ENCODE data around the gene PSMG2. TPM values are rescaled to one million over a fixed set of nuclear protein-coding genes. Genes with fewer than 3 reads are reported as not detected.

The PSMG2 gene
- total and polyA plus RNA-seq, 12 donors: 36.2 to 64.7 (median 47.6) TPM

GRCh38 chr18:12737243-12737902, 34.5 kb downstream of the PSMG2 start:
- Histone ChIP-seq H3K4me1 (no peaks in the 10 kb centered on the region), H3K4me3 (no peak overlapping the region), H3K27me3 (no peaks in the 10 kb centered on the region), H3K36me3 (no peaks in the 10 kb centered on the region), H3K27ac (no peak overlapping the region), H3K9me3 (no peaks in the 10 kb centered on the region)
- ATAC-seq (no peak), DNase-seq (no peak)
- WGBS, 2 donors: 87 to 90% methylated on average over 19 of the region's 19 CpGs
- TF ChIP-seq CTCF (IDR thresholded peaks at IDR 0.05): no peak
- intact Hi-C loops (cut with DNase I): no loop called here

DNA sequence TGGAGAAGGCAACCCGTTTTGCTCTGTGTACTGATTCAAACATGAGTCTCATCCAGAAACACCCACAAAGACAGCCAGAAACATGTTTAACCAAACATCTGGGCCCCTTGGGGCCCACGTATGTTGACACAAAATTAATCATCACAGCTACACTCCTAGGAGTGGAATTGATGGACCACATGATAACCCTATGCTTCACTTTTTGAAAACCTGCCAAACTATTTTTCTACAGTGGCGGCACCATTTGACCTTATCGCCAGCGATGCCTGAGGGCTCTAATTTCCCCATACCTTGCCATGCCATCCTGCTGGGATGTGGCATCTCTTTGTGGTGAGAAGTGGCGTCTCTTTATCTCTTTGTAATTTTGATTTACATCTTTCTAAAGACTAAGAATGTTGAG, 38.5 kb downstream of the PSMG2 start:
- no peak for ATAC-seq
- intact Hi-C loops (cut with DNase I): loop anchor here in 6 of 10 donors (5.0 to 10.0 kb wide), 2 partner anchors 153 to 191 kb away; no protein-coding TSS in a partner anchor
- H3K27ac ChIP-seq: no peak overlapping the region

DNA sequence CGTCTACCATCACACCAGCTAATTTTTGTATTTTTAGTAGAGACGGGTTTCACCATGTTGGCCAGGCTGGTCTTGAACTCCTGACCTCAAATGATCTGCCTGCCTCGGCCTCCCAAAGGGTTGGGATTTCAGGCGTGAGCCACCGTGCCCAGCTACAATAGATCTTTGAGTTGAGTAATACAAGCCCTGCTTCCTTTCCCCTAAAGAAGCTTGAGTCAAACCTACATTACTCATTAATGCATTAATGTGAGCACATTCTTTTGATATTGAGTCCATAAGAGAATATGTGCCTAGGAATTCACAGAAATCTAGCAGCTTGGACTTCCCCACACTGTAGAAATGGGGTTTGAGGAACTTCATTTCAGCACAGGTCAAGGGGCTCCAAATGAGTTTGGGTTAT, 39.6 kb downstream of the PSMG2 start:
- intact Hi-C loops (cut with DNase I): loop anchor here in 7 of 10 donors (2.0 to 10.0 kb wide), 3 partner anchors 152 to 192 kb away; no protein-coding TSS in a partner anchor
- no peak for ATAC-seq
- 84 to 92% methylated on average over 5 of the region's 5 CpGs for WGBS, 2 donors

More for the DNA sequence above, 38.5 kb downstream of the PSMG2 start:
- no peaks in the 10 kb centered on the region for H3K9me3 ChIP-seq
- H3K27me3 ChIP-seq: no peaks in the 10 kb centered on the region
- 81 to 91% methylated on average over 6 of the region's 6 CpGs for WGBS, 2 donors
- no peak for TF ChIP-seq CTCF (IDR thresholded peaks at IDR 0.05)
- no peak for DNase-seq
- H3K36me3 ChIP-seq: no peaks in the 10 kb centered on the region
- H3K4me3 ChIP-seq: no peak overlapping the region
- H3K4me1 ChIP-seq: no peaks in the 10 kb centered on the region

GRCh38 chr18:12744103-12744502, 41.3 kb downstream of the PSMG2 start:
- Histone ChIP-seq H3K4me3 (no peak overlapping the region), H3K36me3 (no peaks in the 10 kb centered on the region), H3K27me3 (no peaks in the 10 kb centered on the region), H3K27ac (no peak overlapping the region), H3K4me1 (no peaks in the 10 kb centered on the region), H3K9me3 (no peaks in the 10 kb centered on the region)
- 0 to 8% methylated on average over 2 of the region's 2 CpGs for WGBS, 2 donors
- ATAC-seq (peak in 3 of 8 donors; percentile 31 to 56 (median 42)), DNase-seq (no peak)
- peak; percentile 12 to 72 (median 61) for TF ChIP-seq CTCF (IDR thresholded peaks at IDR 0.05)
- intact Hi-C loops (cut with DNase I): loop anchor here in 8 of 10 donors (1.0 to 10.0 kb wide), 4 partner anchors 151 to 191 kb away; no protein-coding TSS in a partner anchor

More for the DNA sequence above, 39.6 kb downstream of the PSMG2 start:
- Histone ChIP-seq H3K27ac (no peak overlapping the region), H3K27me3 (no peaks in the 10 kb centered on the region), H3K4me3 (no peak overlapping the region), H3K4me1 (no peaks in the 10 kb centered on the region), H3K9me3 (no peaks in the 10 kb centered on the region), H3K36me3 (no peaks in the 10 kb centered on the region)
- no peak for TF ChIP-seq CTCF (IDR thresholded peaks at IDR 0.05)
- DNase-seq: no peak
